ENCODE measurements around the gene DNASE1L3.

DNASE1L3 gene

DNA sequence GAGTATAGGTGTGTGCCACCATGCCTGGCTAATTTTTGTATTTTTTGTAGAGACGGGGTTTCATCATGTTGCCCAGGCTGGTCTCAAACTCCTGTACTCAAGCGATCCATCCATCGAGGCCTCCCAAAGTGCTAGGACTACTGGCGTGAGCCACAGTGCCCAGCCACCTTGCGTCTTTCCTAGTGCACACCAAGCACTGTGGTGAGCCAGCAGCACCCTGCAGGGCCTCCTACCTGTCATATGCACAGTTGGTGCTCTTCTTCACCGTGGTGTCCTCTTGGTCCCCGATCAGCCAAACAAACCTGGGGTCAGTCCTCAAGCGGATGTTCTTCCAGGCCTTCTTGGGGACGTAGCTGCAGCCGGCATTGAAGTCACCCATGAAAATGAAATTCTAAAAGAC, 13.2 kb downstream of the DNASE1L3 start:
- Histone ChIP-seq H3K9ac (no peak overlapping the region), H2AFZ (ENCODE audit: low read depth) (no peak overlapping the region), H3K4me1 (ENCODE audit: low read depth, poor library complexity, severe bottlenecking) (no peaks in the 10 kb centered on the region), H4K20me1 (ENCODE audit: insufficient read depth) (no peaks in the 10 kb centered on the region), H3K36me3 (ENCODE audit: insufficient read depth) (no peaks in the 10 kb centered on the region), H3K27me3 (ENCODE audit: insufficient read depth, low read depth) (no peaks in the 10 kb centered on the region), H3K4me3 (IDR thresholded peaks at IDR 0.05; ENCODE audit: insufficient read depth, low read depth, low read length) (no peak overlapping the region), H3K27ac (no peak overlapping the region), H3K79me2 (ENCODE audit: insufficient read depth, low read depth) (no peaks in the 10 kb centered on the region), H3K4me2 (no peak overlapping the region)
- TF ChIP-seq, protein P1, sequence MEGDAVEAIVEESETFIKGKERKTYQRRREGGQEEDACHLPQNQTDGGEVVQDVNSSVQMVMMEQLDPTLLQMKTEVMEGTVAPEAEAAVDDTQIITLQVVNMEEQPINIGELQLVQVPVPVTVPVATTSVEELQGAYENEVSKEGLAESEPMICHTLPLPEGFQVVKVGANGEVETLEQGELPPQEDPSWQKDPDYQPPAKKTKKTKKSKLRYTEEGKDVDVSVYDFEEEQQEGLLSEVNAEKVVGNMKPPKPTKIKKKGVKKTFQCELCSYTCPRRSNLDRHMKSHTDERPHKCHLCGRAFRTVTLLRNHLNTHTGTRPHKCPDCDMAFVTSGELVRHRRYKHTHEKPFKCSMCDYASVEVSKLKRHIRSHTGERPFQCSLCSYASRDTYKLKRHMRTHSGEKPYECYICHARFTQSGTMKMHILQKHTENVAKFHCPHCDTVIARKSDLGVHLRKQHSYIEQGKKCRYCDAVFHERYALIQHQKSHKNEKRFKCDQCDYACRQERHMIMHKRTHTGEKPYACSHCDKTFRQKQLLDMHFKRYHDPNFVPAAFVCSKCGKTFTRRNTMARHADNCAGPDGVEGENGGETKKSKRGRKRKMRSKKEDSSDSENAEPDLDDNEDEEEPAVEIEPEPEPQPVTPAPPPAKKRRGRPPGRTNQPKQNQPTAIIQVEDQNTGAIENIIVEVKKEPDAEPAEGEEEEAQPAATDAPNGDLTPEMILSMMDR (conservative IDR thresholded peaks at IDR 0.05; ENCODE audit: low read depth, low read length): no peak

- no peak overlapping the region for H3K4me2 ChIP-seq
- no peak overlapping the region for H2AFZ ChIP-seq (ENCODE audit: low read depth)
- no peaks in the 10 kb centered on the region for H3K36me3 ChIP-seq (ENCODE audit: insufficient read depth)
- H3K4me3 ChIP-seq (IDR thresholded peaks at IDR 0.05; ENCODE audit: insufficient read depth, low read depth, low read length): no peak overlapping the region
- H3K9ac ChIP-seq: no peak overlapping the region
- TF ChIP-seq, protein P1 (conservative IDR thresholded peaks at IDR 0.05; ENCODE audit: low read depth, low read length): no peak
- H3K4me1 ChIP-seq (ENCODE audit: low read depth, poor library complexity, severe bottlenecking): no peaks in the 10 kb centered on the region
- no peaks in the 10 kb centered on the region for H3K79me2 ChIP-seq (ENCODE audit: insufficient read depth, low read depth)
- H3K27me3 ChIP-seq (ENCODE audit: insufficient read depth, low read depth): no peaks in the 10 kb centered on the region
- H3K27ac ChIP-seq: no peak overlapping the region
- H4K20me1 ChIP-seq (ENCODE audit: insufficient read depth): no peaks in the 10 kb centered on the region
Measured at GRCh38 chr3:58193682-58194407, 16.9 kb downstream of the DNASE1L3 start.

- Histone ChIP-seq H3K4me1 (ENCODE audit: low read depth, poor library complexity, severe bottlenecking) (peaks cover 4% of the 10 kb centered on the region), H3K36me3 (ENCODE audit: insufficient read depth) (no peaks in the 10 kb centered on the region)
- TF ChIP-seq, protein P1 (conservative IDR thresholded peaks at IDR 0.05; ENCODE audit: low read depth, low read length): no peak
Measured at GRCh38 chr3:58192069-58192468, 18.7 kb downstream of the DNASE1L3 start.

GRCh38 chr3:58191361-58191991, 19.3 kb downstream of the DNASE1L3 start:
- H3K4me2 ChIP-seq: no peak overlapping the region
- H3K79me2 ChIP-seq (ENCODE audit: insufficient read depth, low read depth): no peaks in the 10 kb centered on the region
- TF ChIP-seq, protein P1 (conservative IDR thresholded peaks at IDR 0.05; ENCODE audit: low read depth, low read length): no peak
- no peak overlapping the region for H3K4me3 ChIP-seq (IDR thresholded peaks at IDR 0.05; ENCODE audit: insufficient read depth, low read depth, low read length)
- H4K20me1 ChIP-seq (ENCODE audit: insufficient read depth): no peaks in the 10 kb centered on the region
- H3K36me3 ChIP-seq (ENCODE audit: insufficient read depth): no peaks in the 10 kb centered on the region
- H2AFZ ChIP-seq (ENCODE audit: low read depth): no peak overlapping the region
- no peak overlapping the region for H3K9ac ChIP-seq
- H3K4me1 ChIP-seq (ENCODE audit: low read depth, poor library complexity, severe bottlenecking): peaks cover 4% of the 10 kb centered on the region
- H3K27me3 ChIP-seq (ENCODE audit: insufficient read depth, low read depth): no peaks in the 10 kb centered on the region
- H3K27ac ChIP-seq: no peak overlapping the region

More at GRCh38 chr3:58192069-58192468, 18.7 kb downstream of the DNASE1L3 start:
- Histone ChIP-seq H3K27ac (no peak overlapping the region), H2AFZ (ENCODE audit: low read depth) (no peak overlapping the region), H3K79me2 (ENCODE audit: insufficient read depth, low read depth) (no peaks in the 10 kb centered on the region), H3K4me2 (no peak overlapping the region), H3K27me3 (ENCODE audit: insufficient read depth, low read depth) (no peaks in the 10 kb centered on the region), H3K9ac (no peak overlapping the region), H4K20me1 (ENCODE audit: insufficient read depth) (no peaks in the 10 kb centered on the region), H3K4me3 (IDR thresholded peaks at IDR 0.05; ENCODE audit: insufficient read depth, low read depth, low read length) (no peak overlapping the region)

Data from KMS-11 (cell line).